ENCODE measurements around the gene GRIK1. TPM values are rescaled to one million over a fixed set of nuclear protein-coding genes. Genes with fewer than 3 reads are reported as not detected.
"Not testable (repeated sequence)": the region's sequence is repeated elsewhere in the genome, so short reads cannot be mapped to it uniquely, and the experiment has no call there.

Gene GRIK1
- total RNA-seq, 1 donor from 2014 or later = not detected

GRCh38 chr21:29606613-29607012 lies 333.2 kb downstream of the GRIK1 start:
- DNase-seq (ENCODE audit: low read depth) = no peak
- TF ChIP-seq, protein P1, sequence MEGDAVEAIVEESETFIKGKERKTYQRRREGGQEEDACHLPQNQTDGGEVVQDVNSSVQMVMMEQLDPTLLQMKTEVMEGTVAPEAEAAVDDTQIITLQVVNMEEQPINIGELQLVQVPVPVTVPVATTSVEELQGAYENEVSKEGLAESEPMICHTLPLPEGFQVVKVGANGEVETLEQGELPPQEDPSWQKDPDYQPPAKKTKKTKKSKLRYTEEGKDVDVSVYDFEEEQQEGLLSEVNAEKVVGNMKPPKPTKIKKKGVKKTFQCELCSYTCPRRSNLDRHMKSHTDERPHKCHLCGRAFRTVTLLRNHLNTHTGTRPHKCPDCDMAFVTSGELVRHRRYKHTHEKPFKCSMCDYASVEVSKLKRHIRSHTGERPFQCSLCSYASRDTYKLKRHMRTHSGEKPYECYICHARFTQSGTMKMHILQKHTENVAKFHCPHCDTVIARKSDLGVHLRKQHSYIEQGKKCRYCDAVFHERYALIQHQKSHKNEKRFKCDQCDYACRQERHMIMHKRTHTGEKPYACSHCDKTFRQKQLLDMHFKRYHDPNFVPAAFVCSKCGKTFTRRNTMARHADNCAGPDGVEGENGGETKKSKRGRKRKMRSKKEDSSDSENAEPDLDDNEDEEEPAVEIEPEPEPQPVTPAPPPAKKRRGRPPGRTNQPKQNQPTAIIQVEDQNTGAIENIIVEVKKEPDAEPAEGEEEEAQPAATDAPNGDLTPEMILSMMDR (conservative IDR thresholded peaks at IDR 0.05; ENCODE audit: low read depth, low read length) = no peak
- no peak overlapping the region for H3K4me3 ChIP-seq (ENCODE audit: low read depth, low read length)

DNA sequence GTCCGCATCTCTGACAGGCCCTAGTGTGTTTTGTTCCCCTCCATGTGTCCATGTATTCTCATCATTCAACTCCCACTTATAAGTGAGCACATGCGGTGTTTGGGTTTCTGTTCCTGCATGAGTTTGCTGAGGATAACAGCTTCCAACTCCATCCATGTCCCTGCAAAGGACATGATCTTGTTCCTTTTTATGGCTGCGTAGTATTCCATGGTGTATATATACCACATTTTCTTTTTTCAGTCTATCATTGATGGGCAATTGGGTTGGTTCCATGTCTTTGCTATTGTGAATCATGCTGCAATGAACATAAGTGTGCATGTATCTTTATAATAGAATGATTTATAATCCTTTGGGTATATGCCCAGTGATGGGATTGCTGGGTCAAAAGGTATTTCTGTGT lies 334.6 kb downstream of the GRIK1 start:
- DNase-seq (ENCODE audit: low read depth); H3K4me3 ChIP-seq (ENCODE audit: low read depth, low read length): not testable (repeated sequence)

GRCh38 chr21:29604076-29604475 lies 335.7 kb downstream of the GRIK1 start:
- TF ChIP-seq, protein P1 (conservative IDR thresholded peaks at IDR 0.05; ENCODE audit: low read depth, low read length) = no peak
- no peak overlapping the region for H3K4me3 ChIP-seq (ENCODE audit: low read depth, low read length)
- DNase-seq (ENCODE audit: low read depth) = no peak

DNA sequence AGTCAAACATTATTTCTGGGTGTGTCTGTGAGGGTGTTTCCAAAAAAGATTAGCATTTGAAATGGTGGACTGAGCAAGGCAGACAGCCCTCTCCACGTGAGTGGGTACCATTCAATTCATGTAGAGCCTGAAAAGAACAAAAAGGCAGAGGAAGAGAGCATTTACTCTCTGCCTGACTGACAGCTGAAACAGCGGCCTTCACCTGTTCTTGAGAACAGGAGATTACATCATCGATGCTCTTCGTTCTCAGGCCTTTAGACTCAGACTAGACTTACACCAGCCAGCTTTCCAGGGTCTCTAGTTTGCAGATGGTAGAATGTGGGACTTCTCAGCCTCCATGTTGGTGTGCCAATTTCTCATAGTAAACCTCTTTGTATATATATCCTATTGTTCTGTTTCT lies 338.7 kb downstream of the GRIK1 start:
- H3K4me3 ChIP-seq (ENCODE audit: low read depth, low read length) = no peak overlapping the region
- DNase-seq (ENCODE audit: low read depth) = no peak
- TF ChIP-seq, protein P1 (conservative IDR thresholded peaks at IDR 0.05; ENCODE audit: low read depth, low read length) = no peak

DNA sequence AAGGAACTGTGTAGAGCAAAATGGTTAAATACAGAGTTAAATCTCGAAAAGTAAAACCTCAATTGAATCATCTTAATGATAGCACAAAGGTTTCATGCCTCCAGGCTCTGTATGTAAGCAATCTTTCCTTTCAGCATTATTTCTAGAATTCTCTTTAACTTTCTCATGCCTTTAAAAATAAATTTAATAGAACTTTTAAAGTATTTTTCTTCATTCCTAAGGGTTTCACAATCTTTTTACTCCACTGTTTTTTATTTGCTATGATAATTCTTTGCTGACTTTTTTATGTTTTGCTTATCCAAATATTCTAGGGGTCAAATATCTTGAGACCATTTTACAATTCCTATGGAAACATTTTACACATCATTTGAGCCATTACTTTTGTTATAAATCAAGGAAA lies 353.1 kb downstream of the GRIK1 start:
- H3K4me3 ChIP-seq (ENCODE audit: low read depth, low read length) = no peak overlapping the region
- no peak for DNase-seq (ENCODE audit: low read depth)
- TF ChIP-seq, protein P1 (conservative IDR thresholded peaks at IDR 0.05; ENCODE audit: low read depth, low read length) = no peak

DNA sequence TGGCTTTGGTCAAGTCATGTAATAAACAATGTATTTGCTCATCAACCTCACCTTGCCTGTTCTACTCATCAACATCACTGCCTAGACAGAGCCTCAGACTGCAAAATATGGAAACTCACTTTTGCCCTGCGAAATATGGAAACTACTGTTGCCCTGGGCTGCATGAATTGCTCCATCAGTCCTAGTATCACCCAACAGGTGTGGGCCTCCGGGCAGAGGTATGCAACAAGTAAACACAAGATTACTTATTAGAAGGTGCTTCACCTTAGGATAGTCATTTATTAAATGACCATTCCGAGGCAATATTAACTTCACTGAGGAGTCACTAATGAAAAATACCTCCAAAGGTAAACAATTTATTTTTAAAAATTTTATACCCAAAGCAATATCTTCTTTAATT lies 354.3 kb downstream of the GRIK1 start:
- H3K4me3 ChIP-seq (ENCODE audit: low read depth, low read length) = no peak overlapping the region
- TF ChIP-seq, protein P1 (conservative IDR thresholded peaks at IDR 0.05; ENCODE audit: low read depth, low read length) = no peak
- no peak for DNase-seq (ENCODE audit: low read depth)

GRCh38 chr21:29583424-29583924 lies 356.3 kb downstream of the GRIK1 start:
- no peak overlapping the region for H3K4me3 ChIP-seq (ENCODE audit: low read depth, low read length)
- no peak for DNase-seq (ENCODE audit: low read depth)
- TF ChIP-seq, protein P1 (conservative IDR thresholded peaks at IDR 0.05; ENCODE audit: low read depth, low read length) = no peak

Measured in epithelial cell of proximal tubule (primary cell).